Smooth muscle cell of the umbilical artery (primary cell): Measurements from ENCODE around the gene CRIP3. TPM values are rescaled to one million over a fixed set of nuclear protein-coding genes. Genes with fewer than 3 reads are reported as not detected.

Source experiments
- total RNA-seq: library from RNA; depleted of rRNA; stranded (reverse); fragments of >200 nt; gene quantifications from 2 replicates; pipeline ENCODE4 v1.2.3, GENCODE V29; 2014

Gene CRIP3, protein sequence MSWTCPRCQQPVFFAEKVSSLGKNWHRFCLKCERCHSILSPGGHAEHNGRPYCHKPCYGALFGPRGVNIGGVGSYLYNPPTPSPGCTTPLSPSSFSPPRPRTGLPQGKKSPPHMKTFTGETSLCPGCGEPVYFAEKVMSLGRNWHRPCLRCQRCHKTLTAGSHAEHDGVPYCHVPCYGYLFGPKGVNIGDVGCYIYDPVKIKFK
- total RNA-seq: not detected in 2 replicates

DNA sequence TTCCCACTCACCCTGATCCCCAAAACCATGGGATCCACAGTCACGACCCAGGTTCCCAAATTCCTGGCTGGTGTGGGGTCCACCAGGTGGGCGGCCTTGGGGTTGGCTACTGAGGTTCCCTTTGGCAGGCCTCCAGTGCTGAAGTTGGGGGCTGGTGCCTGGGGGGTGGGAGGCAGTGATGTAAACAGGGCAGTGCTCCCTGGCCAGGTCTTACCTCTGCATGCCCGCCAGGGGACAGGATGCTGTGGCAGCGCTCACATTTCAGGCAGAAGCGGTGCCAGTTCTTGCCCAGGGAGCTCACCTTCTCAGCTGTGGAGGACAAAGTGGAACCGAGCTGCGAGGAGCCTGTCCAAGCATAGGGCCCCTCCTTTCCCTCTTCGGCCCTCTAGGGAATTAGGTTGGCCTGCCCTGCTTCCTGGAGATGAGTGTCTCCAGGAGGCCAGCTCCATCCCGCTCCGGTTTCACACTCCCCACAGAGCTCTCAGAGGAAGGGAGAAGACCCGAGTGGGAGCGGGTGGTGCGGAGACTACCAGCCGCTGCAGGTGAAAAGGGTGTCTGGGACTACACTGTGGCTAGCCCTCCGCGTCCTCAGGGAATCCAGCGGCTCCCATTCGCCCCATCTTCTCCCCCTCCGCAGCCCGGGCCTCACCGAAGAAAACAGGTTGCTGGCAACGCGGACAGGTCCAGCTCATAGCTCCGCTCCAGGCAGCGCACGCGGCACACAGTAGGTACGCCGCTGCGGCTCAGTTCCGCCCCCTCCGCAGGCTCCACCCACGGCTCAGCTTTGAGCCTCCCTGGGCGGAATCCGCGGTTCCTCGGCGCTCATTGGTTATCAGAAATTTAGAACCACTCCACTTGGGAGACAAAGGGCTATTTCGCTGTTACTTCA lies at the start of gene CRIP3:
CRIP3 (minus strand) TSS at position 726 of the 889 bp plus-strand sequence; CDS start at position 692, 34 bp downstream.

DNA sequence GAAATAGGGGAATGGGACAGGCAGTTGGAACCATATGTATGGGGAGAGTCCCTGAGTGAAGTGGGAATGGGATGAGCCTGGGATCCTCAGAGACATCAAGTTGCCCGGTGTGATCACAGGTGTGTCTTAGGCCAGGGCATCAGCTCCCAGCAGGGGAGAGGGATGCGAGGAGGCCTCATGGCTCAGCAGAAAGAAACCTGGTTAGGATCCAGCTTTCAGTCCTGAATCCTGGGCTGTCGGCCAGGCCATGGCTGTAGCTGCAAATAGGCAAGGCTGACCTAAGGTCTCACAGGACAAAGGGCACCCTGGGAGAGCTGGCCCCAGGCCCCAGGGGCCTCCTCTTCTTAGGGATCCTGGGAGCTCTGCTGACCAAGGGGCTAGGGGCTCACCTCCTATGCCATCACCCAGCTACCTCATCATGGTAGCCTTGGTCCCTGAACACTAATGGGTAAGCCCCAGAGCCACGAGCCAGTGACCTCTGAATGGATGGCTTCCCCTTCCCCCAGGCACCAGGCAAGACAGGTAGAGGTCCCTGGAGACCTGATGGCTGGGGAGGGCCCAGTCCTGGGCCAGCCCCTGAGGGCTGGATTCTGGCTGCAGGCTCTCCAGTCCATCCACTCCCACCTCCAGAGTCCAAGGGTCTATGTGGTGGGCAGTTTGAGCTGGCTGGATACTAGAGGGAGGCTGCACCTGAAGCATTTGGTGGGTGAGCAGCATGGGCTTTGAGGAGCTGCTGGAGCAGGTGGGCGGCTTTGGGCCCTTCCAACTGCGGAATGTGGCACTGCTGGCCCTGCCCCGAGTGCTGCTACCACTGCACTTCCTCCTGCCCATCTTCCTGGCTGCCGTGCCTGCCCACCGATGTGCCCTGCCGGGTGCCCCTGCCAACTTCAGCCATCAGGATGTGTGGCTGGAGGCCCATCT lies 10.7 kb downstream of the CRIP3 start, which contains the start of gene SLC22A7:
SLC22A7 (plus strand) TSS at position 617 of the 921 bp plus-strand sequence; CDS start at position 716, 99 bp downstream.

Other genes with a start within 250 kb of the CRIP3 start
- gene MRPL2, start 249.4 kb downstream of the CRIP3 start, total RNA-seq: 13.4 and 13.8 TPM in 2 replicates
- gene KLC4, start 249.2 kb downstream of the CRIP3 start, total RNA-seq: 21.1 and 24.3 TPM in 2 replicates
- gene PTK7, start 232.5 kb downstream of the CRIP3 start, total RNA-seq: 257 and 544 TPM in 2 replicates
- 22.6 and 28.9 TPM in 2 replicates for gene SRF, start 137.6 kb downstream of the CRIP3 start, total RNA-seq
- gene CUL9, start 126.6 kb downstream of the CRIP3 start, total RNA-seq: 29.1 and 38.4 TPM in 2 replicates
- 26.3 and 26.7 TPM in 2 replicates for gene DNPH1, start 79.3 kb downstream of the CRIP3 start, total RNA-seq
- gene TTBK1, start 65.3 kb downstream of the CRIP3 start, total RNA-seq: under 0.01 and 0.05 TPM in 2 replicates
- not detected in 2 replicates for gene SLC22A7, start 10.6 kb downstream of the CRIP3 start, total RNA-seq
- 6.5 and 9.1 TPM in 2 replicates for gene ZNF318, start 60.8 kb upstream of the CRIP3 start, total RNA-seq
- gene ABCC10, start 118.7 kb upstream of the CRIP3 start, total RNA-seq: 23.2 and 37.5 TPM in 2 replicates
- 0.30 and 1.6 TPM in 2 replicates for gene DLK2, start 146.7 kb upstream of the CRIP3 start, total RNA-seq
- 7.4 and 17.7 TPM in 2 replicates for gene TJAP1, start 168.7 kb upstream of the CRIP3 start, total RNA-seq
- 0.30 and 0.46 TPM in 2 replicates for gene LRRC73, start 201.5 kb upstream of the CRIP3 start, total RNA-seq
- gene YIPF3, start 208.1 kb upstream of the CRIP3 start, total RNA-seq: 119 and 120 TPM in 2 replicates
- 23.4 and 24.6 TPM in 2 replicates for gene POLR1C, start 208.3 kb upstream of the CRIP3 start, total RNA-seq